ENCODE measurements around the gene PAK1.
"Not testable (repeated sequence)": the region's sequence is repeated elsewhere in the genome, so short reads cannot be mapped to it uniquely, and the experiment has no call there.

The PAK1 gene

GRCh38 chr11:77308838-77309237, 165.1 kb downstream of the PAK1 start:
- DNase-seq (ENCODE audit: low read depth in 2 of 2), result no peak

DNA sequence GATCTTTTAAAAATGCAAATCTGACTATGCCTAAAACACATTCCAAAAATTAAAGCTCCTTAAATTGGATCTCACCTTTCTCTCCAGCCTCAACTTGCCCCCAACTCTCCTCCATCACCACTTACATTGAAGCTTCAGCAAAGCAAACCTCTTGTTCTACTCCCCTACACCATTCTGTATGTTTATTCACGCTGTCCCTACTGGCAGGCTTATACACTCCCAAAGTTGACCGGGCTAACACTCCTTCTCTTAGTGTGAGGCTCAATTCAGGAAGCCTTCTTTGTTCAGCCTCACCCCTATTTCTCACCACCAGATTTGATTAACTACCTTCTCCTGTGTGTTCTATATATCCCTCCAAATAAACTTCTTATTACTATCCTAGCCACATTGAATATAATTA, 170.6 kb downstream of the PAK1 start:
- DNase-seq (ENCODE audit: low read depth in 2 of 2), result no peak

DNA sequence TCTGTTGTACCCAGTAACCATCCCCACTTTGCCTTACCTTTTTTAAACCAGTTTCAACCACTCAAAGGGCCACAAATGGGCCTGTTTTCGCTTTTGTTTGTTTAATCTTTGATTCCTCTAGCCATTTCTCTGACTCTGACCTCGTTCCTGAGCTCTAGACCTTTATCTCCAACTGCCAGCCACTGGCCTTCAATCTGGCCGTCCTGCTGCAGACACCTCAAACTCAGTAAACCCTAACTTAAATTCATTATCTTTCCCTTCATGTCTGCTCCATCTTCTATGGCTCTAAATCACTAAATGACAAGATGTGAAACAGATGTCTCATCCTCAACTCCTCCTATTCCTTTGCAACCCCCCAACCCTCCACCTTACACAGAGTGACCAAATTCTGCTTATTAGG, 171.1 kb downstream of the PAK1 start:
- DNase-seq (ENCODE audit: low read depth in 2 of 2), result no peak

- DNase-seq (ENCODE audit: low read depth in 2 of 2), result no peak
These were observed 172.4 kb downstream of the PAK1 start, which contains the start of gene GDPD4 for GRCh38 chr11:77301510-77301909. GDPD4 (minus strand) TSS chr11:77301686; CDS start chr11:77285137, 16,549 bp downstream.

DNA sequence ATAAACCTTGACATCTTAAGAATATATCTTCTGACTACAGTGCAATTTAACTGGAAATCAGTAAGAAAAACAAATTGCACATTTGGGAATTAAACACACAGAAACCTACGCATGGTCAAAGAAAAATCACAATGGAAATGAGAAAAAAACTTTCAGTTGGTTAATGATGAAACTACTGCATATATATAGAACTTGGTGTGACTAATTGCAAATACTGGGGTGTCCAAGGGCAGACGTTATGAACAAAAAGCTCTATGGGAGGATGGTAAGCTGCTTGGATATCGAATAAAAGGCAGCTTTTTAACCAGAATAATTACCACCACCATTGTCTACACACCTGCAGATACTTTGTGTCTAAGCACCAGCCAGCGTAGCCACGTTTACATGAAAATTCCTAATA, 173.2 kb downstream of the PAK1 start:
- no peak for DNase-seq (ENCODE audit: low read depth in 2 of 2)

GRCh38 chr11:77300028-77300427, 173.9 kb downstream of the PAK1 start:
- not testable (repeated sequence) for DNase-seq (ENCODE audit: low read depth in 2 of 2)

- no peak for DNase-seq (ENCODE audit: low read depth in 2 of 2)
These were observed 174.3 kb downstream of the PAK1 start for GRCh38 chr11:77299528-77299993.

DNA sequence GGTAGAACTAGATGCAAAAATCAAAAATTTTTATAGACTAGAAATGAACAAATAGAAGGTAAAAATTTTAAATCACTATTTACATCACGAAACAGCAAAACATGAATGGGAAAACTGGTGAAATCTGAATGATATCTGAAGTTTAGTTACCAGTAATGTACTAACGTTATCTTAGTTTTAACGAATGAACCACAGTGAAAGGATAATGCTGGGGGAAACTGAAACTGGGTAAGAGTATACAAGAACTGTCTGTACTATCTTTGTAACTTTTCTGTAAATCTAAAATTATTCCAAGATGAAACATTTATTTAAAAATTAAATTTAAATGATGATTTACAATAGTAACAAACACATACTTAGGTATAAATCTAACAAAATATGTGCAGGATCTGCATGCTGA, 179.9 kb downstream of the PAK1 start:
- DNase-seq (ENCODE audit: low read depth in 2 of 2), result no peak

- no peak for DNase-seq (ENCODE audit: low read depth in 2 of 2)
These were observed 184.2 kb downstream of the PAK1 start for GRCh38 chr11:77289737-77290136.

DNA sequence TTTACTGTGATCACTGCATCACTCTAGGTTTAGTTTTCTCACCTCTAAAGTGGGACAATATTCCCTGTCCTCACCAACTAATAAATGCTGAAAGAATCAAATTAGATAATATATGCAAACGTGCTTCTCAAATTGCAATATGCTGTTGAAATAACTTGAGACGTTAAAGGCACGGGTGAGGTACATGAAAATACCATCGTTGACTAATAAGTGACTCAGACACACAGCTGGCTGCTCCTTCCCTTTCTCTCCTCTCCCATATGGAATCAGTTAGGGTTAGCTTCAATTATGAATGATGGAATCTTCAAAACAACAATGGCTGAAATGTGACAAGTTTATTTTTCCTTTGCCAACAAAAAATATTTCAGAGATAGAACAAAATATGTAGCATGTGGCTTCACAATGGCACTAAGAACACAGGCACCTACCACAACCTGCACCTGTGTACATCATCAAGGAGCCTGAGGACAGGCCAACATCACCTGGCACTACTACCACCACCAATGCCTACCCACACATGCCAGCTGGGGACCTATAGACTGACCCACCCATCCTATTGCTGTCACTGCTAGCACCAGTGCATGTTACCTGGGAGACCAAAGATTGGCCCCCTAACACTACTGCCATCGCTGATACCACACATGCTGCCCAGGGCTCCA, 186.2 kb downstream of the PAK1 start:
- DNase-seq (ENCODE audit: low read depth in 2 of 2), result no peak

- no peak for DNase-seq (ENCODE audit: low read depth in 2 of 2)
These were observed 186.8 kb downstream of the PAK1 start for GRCh38 chr11:77287136-77287535.

DNA sequence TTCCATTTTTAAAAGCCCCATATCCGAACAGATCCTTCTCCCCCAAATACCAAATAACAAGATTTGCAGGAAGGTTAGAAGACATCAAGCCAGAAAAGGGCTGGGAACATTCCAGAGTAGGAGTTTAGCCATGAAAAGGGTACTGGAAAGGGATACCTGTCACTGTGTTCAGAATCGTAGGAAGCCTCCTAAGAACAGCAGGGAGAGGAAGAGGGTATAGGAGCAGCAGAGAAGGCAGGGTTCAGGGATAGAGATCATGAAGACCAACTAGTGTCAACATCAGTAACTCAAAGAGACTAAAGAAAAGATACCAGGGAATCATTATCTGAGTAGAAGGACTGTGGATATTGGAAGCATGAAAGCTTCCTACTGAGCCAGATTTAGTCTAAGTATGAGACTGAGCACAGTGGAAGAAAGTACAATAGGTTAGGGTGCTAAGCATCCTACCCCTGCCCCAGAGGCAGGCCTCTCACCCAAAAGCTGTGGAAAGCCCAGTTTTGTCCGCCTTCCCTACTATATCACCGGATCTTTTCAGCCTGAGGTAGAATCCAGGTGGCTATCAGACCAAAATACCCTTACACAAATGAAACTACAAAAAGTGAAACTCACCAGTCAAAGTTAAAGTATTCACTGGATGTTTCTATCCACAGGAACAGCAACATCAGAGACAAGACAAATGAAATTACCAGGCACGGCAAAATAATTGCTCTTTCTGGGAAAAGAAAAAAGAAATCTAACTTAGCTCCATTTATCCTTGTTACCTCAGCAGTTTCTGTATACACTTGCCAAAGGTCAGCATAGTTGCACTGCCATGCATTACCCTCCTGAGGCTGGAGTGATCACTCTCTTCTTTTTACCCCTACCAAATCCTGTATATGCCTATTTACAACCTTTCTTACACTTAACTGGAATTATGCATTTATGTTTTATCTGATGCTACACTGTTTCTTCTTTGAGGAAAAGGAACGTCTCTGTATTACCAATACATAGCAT, 189.1 kb downstream of the PAK1 start:
- DNase-seq (ENCODE audit: low read depth in 2 of 2), result no peak

- no peak for DNase-seq (ENCODE audit: low read depth in 2 of 2)
These were observed 190.8 kb downstream of the PAK1 start for GRCh38 chr11:77283101-77283500.

DNA sequence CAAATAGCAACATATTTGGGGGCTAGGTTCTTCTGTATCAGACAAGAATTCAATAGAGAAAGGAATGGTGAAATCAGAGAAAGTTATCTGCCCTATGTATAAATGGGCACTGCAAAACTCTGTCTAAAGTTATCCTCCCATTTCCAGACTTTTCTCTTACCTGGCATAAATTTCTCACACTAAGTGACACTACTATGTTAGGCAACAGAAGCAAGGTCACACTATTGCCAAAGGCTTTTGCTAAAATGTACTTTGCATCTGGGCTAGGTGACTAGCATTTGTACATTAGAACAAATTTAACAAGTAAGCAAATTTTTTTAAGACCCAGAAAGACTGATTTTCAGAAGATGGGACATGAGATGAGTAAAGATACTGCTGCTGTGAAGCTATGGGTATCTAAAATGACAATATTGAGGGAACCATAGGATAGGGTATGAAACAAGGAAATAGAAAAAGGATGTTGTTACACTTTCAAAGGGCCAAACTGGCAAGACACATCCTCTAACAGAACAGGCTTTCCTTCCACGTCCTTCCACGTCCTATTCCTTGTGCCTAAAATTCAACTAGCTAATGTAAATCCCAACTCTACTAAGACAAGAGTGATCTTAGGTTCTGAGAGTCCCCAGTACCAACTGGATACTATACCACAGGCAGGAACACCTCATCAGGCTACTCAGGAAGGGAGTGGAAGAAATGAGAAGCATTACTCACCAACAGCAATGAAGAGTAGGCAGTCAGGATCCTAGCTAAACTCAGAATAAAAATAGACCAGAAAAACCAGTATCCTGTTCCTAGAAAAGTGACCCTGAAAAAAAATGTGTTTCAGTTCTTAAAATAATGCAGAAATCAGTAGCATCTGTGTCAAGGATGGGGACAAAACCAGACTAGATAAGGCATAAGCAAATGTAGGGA, 195.0 kb downstream of the PAK1 start:
- DNase-seq (ENCODE audit: low read depth in 2 of 2), result no peak

DNA sequence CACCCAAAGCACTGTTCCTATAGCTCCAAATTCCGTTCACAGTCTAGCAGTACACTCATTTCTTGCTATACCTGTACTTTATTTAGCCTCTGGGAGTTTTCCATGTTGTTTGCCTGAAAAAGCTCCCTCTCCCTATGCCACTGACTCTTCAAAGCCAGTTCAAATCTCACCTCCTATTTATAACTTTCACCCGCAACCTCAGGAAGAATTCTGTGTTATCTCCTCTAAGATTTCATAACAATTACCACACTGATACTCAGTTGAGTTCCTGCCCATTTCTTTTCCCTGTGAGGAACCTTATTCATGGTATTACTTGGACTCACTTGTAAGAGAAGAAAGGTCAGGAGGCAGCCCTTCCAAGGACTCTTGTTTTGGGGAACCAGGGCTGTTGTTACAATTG, 197.6 kb downstream of the PAK1 start:
- no peak for DNase-seq (ENCODE audit: low read depth in 2 of 2)

All from stimulated activated CD8-positive, alpha-beta memory T cell treated with anti-CD3 and anti-CD28 coated beads, Interleukin-7, amount 100 ng/mL, for 4 hours (primary cell).